Hematopoietic multipotent progenitor cell treated with erythropoietin and hydrocortisone succinate and interleukin-3 and kit ligand, for 17 days (in vitro differentiated cells): ENCODE measurements around the gene MGAM2.
"Not testable (repeated sequence)": the region's sequence is repeated elsewhere in the genome, so short reads cannot be mapped to it uniquely, and the experiment has no call there.

Experiments
- DNase-seq: peaks from one replicate; pipeline ENCODE4 v3.0.0-alpha.2; 2015; ENCODE audit warnings: low spot score

Gene MGAM2

DNA sequence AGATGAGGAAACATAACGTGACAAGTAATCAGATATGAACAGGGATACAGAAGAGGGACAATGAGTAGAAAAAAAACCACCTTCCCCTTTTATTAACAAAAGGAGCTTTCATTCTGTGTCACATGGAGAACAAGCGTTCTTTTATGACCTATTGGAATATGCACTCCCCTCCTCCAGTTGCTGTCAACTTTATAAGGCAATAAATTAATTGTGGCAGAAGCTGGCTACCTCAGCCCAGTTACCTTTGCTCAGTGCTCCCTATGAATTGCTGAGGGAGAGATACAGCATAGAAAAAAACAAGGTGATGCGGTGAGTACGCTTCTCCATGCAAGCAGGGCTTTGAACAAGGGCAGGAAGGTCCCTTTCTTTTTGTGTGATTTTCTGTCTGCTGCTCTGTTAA lies at the start of gene MGAM2:
Gene MGAM2 (plus strand): TSS at position 220 of the 400 bp plus-strand sequence. CDS start 5,156 bp downstream, outside the sequence.
- no peak for DNase-seq

DNA sequence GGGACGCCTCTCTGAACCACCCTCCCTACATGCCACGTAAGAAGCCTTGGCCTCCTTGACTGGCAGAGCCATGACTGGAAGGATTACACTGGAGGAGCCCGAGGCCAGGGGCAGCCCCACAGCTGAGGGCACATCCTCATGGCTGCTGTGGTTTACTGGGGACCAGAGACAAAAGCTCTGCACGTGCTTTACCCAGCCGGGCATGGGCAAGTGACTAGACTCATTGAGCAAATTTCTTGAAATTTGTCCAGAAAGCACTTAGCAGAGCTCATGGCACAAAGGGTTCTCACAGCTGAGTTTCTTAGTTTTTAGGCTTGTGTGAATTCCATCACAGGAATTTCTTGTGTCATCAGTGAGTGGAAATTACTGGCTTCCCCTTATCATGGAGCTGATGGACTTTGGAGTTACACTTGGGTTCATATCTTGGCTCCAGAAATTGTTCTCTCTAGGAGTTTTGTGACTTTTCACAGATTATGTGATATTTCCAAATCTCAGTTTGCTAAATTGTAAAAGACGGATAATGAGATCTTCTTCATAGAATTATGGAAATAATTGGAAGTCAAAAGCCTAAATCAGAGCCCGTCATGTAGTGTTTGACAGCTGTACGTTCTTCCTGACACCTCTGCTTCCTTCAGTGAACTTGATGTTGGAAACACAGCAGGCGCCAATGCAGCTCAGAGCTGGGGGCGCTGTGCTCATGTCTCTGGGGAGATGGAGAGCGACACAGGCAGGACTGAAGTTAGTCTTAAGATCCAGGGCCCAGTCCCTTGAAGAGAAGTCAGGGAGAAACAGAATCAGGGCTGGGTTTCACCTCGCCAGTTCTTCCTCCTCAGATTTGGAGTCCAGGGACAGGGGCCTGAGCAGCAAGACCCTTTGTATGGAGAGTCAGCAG lies 47.7 kb upstream of the MGAM2 start:
- DNase-seq = no peak

DNA sequence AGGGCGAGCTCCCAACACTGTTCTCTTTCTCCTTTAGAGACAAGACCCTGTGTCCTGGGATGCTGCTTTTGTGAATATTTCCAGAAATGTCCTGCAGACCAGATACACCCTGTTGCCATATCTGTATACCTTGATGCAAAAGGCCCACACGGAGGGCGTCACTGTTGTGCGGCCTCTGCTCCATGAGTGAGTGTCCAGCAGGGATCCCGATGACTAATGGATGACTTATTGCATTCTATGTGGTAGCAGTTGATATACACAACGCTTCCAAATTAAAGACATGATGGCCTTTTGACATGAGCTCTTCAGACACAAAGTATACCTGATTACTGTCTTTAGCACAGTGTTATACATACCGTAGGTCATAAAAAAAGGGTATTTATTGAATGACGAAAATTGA lies 45.0 kb upstream of the MGAM2 start:
- DNase-seq = no peak

DNA sequence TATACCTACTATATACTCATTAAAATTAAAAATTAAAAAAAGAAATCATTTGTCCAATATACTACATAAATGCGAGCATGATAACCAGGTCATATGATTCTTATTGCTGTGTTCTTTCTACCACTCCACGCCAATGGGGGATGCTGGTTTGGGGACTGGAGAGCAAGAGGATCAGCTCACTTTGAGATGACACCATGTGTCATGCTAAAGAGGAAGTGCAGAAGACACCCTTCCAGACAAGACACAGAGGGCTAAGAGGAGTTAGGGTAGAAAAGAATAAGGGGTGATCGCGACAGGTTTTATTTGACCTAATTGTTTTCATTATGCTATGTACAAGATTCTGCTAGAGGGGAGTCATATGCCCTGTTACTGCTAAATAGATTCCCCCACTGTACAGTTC lies 33.8 kb upstream of the MGAM2 start:
- DNase-seq = no peak

GRCh38 chr7:142083605-142084004 lies 27.9 kb upstream of the MGAM2 start:
- no peak for DNase-seq

- DNase-seq = no peak
Observed at GRCh38 chr7:142085428-142085827, 26.1 kb upstream of the MGAM2 start.

GRCh38 chr7:142088022-142088714 lies 23.4 kb upstream of the MGAM2 start:
- no peak for DNase-seq

DNA sequence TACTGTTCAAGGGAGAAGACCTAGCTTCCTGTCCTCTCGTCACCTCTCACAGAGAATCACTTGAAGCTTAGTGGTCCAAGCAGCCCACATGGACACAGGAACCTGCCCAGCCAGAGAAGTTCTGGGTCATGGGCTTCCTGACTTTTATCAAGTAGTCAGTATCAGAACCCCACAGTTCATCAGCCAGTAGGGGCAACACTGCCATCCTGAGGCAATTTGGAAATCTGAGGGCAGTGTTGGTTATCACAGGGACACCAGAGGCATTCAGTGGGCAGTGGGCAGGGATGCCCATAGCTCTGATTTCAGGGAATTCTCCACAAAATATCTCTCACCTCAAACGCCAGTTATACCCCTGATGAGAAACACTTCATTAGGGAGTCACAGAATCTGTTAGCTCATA lies 22.5 kb upstream of the MGAM2 start:
- no peak for DNase-seq

- DNase-seq = no peak
Observed at GRCh38 chr7:142091961-142092360, 19.6 kb upstream of the MGAM2 start.

- no peak for DNase-seq
Observed at GRCh38 chr7:142094861-142095260, 16.7 kb upstream of the MGAM2 start.

DNA sequence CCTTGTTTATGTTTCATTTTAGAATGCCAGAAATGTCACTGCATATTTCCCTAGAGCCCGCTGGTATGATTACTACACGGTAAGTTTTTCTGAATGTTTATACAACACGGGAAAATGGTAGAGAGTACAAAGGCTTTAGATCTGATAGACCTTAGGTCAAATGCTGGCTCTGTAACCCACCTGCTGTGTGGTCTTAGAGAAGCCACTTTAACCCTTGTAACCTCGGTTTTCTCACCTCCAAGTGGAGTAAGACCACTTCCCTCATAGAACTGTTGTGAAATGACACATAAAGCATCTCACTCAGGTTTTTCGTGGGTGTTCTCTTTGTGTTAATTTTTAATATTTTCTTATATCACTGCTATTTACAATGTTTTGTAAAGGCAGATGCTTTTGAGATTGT lies 13.9 kb upstream of the MGAM2 start:
- no peak for DNase-seq

GRCh38 chr7:142098004-142098403 lies 13.5 kb upstream of the MGAM2 start:
- no peak for DNase-seq

GRCh38 chr7:142099347-142099746 lies 12.2 kb upstream of the MGAM2 start:
- not testable (repeated sequence) for DNase-seq

GRCh38 chr7:142100634-142101033 lies 10.9 kb upstream of the MGAM2 start:
- DNase-seq = no peak

- DNase-seq = not testable (repeated sequence)
Observed at GRCh38 chr7:142101794-142102193, 9.7 kb upstream of the MGAM2 start.

DNA sequence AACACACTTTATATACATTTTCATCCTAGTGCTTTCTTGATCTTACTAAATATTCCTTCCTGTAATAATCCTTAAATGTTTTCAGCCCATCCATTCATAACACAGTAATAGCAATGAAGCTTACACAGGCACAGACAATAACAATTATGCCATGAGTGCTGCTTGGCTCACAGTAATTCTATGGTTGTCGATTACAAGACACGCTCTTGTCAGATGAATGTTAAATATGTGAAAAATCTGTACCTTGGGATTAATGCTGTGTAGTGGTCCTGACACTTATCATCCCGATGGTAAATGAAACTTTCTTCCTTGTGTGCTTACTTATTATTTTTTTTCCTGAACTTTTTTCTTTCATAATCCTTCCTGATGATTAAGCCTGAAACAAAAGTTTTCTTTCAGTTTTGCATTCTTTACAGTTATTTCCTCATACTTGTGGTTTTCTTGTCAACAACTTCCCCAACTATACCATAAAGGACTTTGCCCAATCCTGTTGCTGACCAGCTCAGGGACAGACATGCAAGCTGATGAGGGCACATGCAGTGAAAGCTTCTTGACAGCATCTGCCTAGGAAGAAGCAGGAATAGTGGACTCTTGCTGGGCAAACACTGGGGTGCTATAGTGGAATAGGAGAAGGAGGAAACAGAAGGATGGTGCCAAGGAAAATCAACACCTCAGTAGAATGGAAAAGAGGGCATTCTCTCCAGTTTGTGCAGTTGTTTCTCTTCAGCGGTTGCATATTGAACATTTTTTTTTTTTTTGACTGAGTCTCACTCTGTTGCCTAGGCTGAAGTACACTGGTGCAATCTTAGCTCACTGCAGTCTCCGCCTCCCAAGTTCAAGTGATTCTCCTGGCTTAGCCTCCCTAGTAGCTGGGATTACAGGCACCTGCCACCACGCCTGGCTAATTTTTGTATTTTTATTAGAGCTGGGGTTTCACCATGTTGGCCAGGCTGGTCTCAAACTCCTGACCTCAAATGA lies 6.7 kb upstream of the MGAM2 start:
- no peak for DNase-seq

DNA sequence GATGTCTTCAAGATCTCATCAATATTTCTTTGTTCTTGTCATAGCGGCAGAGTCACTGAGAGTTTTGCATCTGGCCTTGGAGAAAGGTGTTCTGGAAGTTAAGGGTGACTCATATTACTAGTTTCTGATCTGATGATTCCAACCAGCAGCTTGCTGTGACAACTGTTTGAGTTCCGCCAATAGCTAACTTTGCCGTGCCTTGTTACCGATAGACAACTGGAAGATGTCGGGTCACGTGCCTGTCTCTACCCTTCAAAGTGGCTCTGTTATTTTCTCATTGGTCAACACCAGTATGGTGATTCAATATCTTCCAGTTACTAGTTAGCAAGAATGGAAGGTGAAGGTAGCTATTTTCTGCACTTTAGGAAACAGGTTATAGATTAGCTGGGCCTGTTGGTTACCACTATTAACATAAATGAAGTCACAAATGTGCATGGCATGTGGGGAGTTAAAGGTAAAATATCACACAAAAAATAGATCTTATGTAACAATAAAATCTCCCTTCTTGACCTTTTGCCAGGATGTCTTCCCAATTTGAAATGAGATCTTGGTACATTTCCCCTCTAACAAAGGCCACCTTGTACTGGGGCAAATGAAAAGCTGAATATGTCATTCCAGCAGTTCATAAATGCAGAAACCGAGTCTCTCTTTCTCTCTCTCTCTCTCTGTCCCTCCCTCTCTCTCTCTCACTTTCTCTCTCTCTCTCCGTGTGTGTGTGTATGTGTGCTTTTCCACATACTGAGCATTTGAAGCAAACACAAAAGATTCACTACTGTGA lies 2.6 kb upstream of the MGAM2 start:
- no peak for DNase-seq

DNA sequence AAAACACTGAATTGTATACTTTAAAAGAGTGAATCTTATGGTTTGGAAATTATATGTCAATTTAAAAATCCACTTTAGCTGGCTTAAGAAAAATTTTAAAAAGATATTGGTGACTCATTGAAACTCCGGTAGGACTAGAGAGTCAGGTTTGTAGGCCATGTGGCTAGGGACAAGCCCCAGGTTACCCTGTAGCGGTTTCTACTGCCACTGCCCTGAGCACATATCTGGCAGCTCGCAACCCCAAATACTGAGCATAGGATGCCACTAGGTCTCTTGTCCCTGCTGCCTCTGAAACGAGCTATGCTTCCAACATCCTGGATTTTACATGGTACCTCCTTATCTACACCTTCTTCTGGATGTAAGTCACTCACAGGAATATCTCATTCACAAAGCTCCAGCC lies 1.4 kb upstream of the MGAM2 start:
- DNase-seq = no peak

DNA sequence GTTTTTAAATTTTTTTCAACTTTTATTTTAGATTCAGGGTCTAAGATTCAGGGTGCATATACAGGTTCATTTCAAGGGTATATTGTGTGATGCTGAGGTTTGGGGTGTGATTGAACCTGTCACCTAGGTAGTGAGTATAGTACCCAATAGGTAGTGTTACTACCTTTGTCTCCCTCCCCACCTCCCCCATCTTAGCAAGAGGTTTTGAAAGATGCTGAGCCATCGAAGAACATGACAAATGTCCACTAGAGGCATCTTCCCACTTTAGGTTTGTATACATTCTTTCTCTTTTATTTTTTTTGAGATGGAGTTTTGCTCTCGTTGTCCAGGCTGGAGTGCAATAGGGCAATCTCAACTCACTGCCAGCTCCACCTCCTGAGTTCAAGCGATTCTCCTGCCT lies 880 bp upstream of the MGAM2 start:
- DNase-seq = no peak

- DNase-seq = no peak
Observed at GRCh38 chr7:142112086-142112485, 568 bp downstream of the MGAM2 start.

DNA sequence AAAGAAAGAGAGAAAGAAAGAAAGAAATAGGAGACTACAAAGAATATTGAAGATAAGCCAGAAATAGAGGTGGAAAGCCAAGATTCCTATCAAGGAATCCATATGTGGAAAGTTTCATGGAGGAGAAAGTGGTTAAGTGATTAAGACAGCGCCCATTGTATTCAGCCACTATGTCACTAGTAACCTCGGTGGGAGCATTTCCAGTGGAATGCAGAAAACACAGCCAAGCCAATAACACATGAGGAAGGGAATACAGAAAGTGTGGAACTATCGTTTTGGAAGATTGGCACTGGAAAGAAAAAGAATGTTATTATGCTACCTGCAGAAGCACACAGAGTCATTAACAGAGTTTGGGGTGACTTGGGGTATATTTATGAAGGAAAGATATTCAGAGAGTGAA lies 2.7 kb downstream of the MGAM2 start:
- DNase-seq = no peak
